H9 (cell line): ENCODE data around the gene ZBTB17. TPM values are rescaled to one million over a fixed set of nuclear protein-coding genes. Genes with fewer than 3 reads are reported as not detected.

ENCODE experiments used
- DNase-seq: peaks from one replicate; pipeline ENCODE4 v3.0.0-alpha.2; 2017
- H2AFZ ChIP-seq: one replicate; pipeline ENCODE4 v1.6.1; 2013; ENCODE audit warnings: mild to moderate bottlenecking, low read length, control low read depth, moderate library complexity
- H2AK5ac ChIP-seq: 2 replicates; pipeline ENCODE4 v1.6.1; 2013; ENCODE audit warnings: low read length, control low read depth, mixed read lengths; ENCODE audit not compliant: insufficient read length
- H2BK120ac ChIP-seq: one replicate; pipeline ENCODE4 v1.6.1; 2013; ENCODE audit warnings: low read depth, mild to moderate bottlenecking, low read length, control low read depth, inconsistent platforms; ENCODE audit not compliant: poor library complexity, severe bottlenecking
- H2BK12ac ChIP-seq: 2 replicates; pipeline ENCODE4 v1.6.1; 2013; ENCODE audit warnings: low read length, control low read depth, mixed read lengths, low read depth; ENCODE audit not compliant: insufficient read length
- H2BK15ac ChIP-seq: 2 replicates; pipeline ENCODE4 v1.6.1; 2013; ENCODE audit warnings: low read depth, low read length, control low read depth
- H2BK20ac ChIP-seq: one replicate; pipeline ENCODE4 v1.6.1; 2013; ENCODE audit warnings: low read depth, mild to moderate bottlenecking, low read length, control low read depth, inconsistent platforms; ENCODE audit not compliant: poor library complexity, severe bottlenecking
- H2BK5ac ChIP-seq: 2 replicates; pipeline ENCODE4 v1.6.1; 2013; ENCODE audit warnings: low read length, control low read depth, mixed read lengths; ENCODE audit not compliant: insufficient read length
- H3K14ac ChIP-seq: 2 replicates; pipeline ENCODE4 v1.6.1; 2013; ENCODE audit warnings: low read length, control low read depth; ENCODE audit not compliant: insufficient read depth
- H3K18ac ChIP-seq: 2 replicates; pipeline ENCODE4 v1.6.1; 2013; ENCODE audit warnings: low read depth, mild to moderate bottlenecking, mixed read lengths, low read length, control low read depth; ENCODE audit not compliant: insufficient read length
- H3K23ac ChIP-seq: 2 replicates; pipeline ENCODE4 v1.6.1; 2013; ENCODE audit warnings: low read length, control low read depth, mixed read lengths, low read depth; ENCODE audit not compliant: insufficient read length
- H3K23me2 ChIP-seq: 2 replicates; pipeline ENCODE4 v1.6.1; 2013; ENCODE audit warnings: low read depth, mild to moderate bottlenecking, mixed read lengths, low read length, control low read depth; ENCODE audit not compliant: insufficient read length, poor library complexity, severe bottlenecking
- H3K27ac ChIP-seq: 2 replicates; pipeline ENCODE4 v1.5.1; 2013; ENCODE audit warnings: low read length, control low read depth, mixed read lengths, low read depth; ENCODE audit not compliant: insufficient read length
- H3K27me3 ChIP-seq: 2 replicates; pipeline ENCODE4 v1.6.1; 2013; ENCODE audit warnings: low read length, control low read depth, inconsistent platforms; ENCODE audit not compliant: insufficient read depth
- H3K4ac ChIP-seq: 2 replicates; pipeline ENCODE4 v1.6.1; 2013; ENCODE audit warnings: low read depth, mild to moderate bottlenecking, control low read depth, inconsistent platforms, low read length, moderate library complexity
- H3K4me1 ChIP-seq: 2 replicates; pipeline ENCODE4 v1.6.1; 2013; ENCODE audit warnings: low read length, control low read depth, inconsistent platforms; ENCODE audit not compliant: insufficient read depth
- H3K4me2 ChIP-seq: 2 replicates; pipeline ENCODE4 v1.6.1; 2013; ENCODE audit warnings: low read length, control low read depth, mixed read lengths; ENCODE audit not compliant: insufficient read length, insufficient read depth
- H3K56ac ChIP-seq: 2 replicates; pipeline ENCODE4 v1.6.1; 2013; ENCODE audit warnings: low read depth, mild to moderate bottlenecking, mixed read lengths, low read length, control low read depth; ENCODE audit not compliant: insufficient read length
- H3K79me1 ChIP-seq: 2 replicates; pipeline ENCODE4 v1.6.1; 2013; ENCODE audit warnings: low read depth, mild to moderate bottlenecking, moderate library complexity, low read length, control low read depth, inconsistent platforms; ENCODE audit not compliant: insufficient read depth, poor library complexity, severe bottlenecking
- H3K79me2 ChIP-seq: 2 replicates; pipeline ENCODE4 v1.6.1; 2013; ENCODE audit warnings: low read length, control low read depth, inconsistent platforms; ENCODE audit not compliant: insufficient read depth
- H3K9ac ChIP-seq: 2 replicates; pipeline ENCODE4 v1.6.1; 2013; ENCODE audit warnings: low read length, control low read depth, mixed read lengths; ENCODE audit not compliant: insufficient read length; ENCODE audit errors: extremely low read depth
- H3K9me3 ChIP-seq: one replicate; pipeline ENCODE4 v1.6.1; 2013; ENCODE audit warnings: low read depth, low read length, inconsistent platforms; ENCODE audit not compliant: control insufficient read depth
- H3T11ph ChIP-seq: one replicate; pipeline ENCODE4 v1.6.1; 2013; ENCODE audit warnings: mild to moderate bottlenecking, low read length, control low read depth, inconsistent platforms
- H4K20me1 ChIP-seq: one replicate; pipeline ENCODE4 v1.6.1; 2013; ENCODE audit not compliant: control insufficient read depth, insufficient read length, insufficient read depth
- H4K5ac ChIP-seq: 2 replicates; pipeline ENCODE4 v1.6.1; 2013; ENCODE audit warnings: low read depth, mild to moderate bottlenecking, mixed read lengths, low read length, control low read depth; ENCODE audit not compliant: insufficient read length
- H4K8ac ChIP-seq: replicated peaks from 2 replicates; pipeline ENCODE4 v1.6.1; 2013; ENCODE audit warnings: low read length, control low read depth, mixed read lengths, low read depth; ENCODE audit not compliant: insufficient read length
- H4K91ac ChIP-seq: 2 replicates; pipeline ENCODE4 v1.6.1; 2013; ENCODE audit warnings: low read depth, mild to moderate bottlenecking, moderate library complexity, mixed read lengths, low read length, control low read depth; ENCODE audit not compliant: insufficient read length
- H3K27ac Mint-ChIP-seq, 3 experiments: 2 replicates in 2 of 3; 3 replicates in 1 of 3; pipeline ENCODE4 v1.8.0; 2020 to 2021; ENCODE audit warnings: mixed read lengths in 3 of 3, mild to moderate bottlenecking in 1 of 3, moderate library complexity in 1 of 3
- H3K27me3 Mint-ChIP-seq: 2 replicates; pipeline ENCODE4 v1.8.0; 2021; ENCODE audit warnings: low read depth, mild to moderate bottlenecking, moderate library complexity, mixed read lengths
- H3K36me3 Mint-ChIP-seq, 3 experiments: 2 replicates in 2 of 3; 3 replicates in 1 of 3; pipeline ENCODE4 v1.8.0; 2020 to 2021; ENCODE audit warnings: low read depth in 3 of 3, mixed read lengths in 3 of 3; ENCODE audit not compliant: insufficient read depth in 1 of 3
- H3K4me1 Mint-ChIP-seq, 2 experiments: 2 replicates each; pipeline ENCODE4 v1.8.0; 2020; ENCODE audit warnings: mixed read lengths in 2 of 2
- H3K4me3 Mint-ChIP-seq, 2 experiments: 2 replicates in 1 of 2; 3 replicates in 1 of 2; pipeline ENCODE4 v1.8.0; 2020 to 2021; ENCODE audit warnings: mild to moderate bottlenecking in 2 of 2, mixed read lengths in 2 of 2, moderate library complexity in 1 of 2
- H3K9me3 Mint-ChIP-seq, 2 experiments: 2 replicates in 1 of 2; 3 replicates in 1 of 2; pipeline ENCODE4 v1.8.0; 2020; ENCODE audit warnings: mild to moderate bottlenecking in 2 of 2, mixed read lengths in 2 of 2, moderate library complexity in 1 of 2
- WGBS: extraction: QIAGEN DNeasy Blood & Tissue Kit; methylation state at CpG from one replicate; pipeline ENCODE4 v1.1.7; 2013; ENCODE audit warnings: missing lambda C conversion rate, low lambda C conversion rate, mixed read lengths; ENCODE audit not compliant: insufficient read length; ENCODE audit errors: extremely low coverage; 5-methylcytosine and 5-hydroxymethylcytosine counted together
- total RNA-seq: library from RNA; stranded (reverse); gene quantifications from 2 replicates; pipeline ENCODE4 v1.2.1, GENCODE V29; 2021
- TF ChIP-seq, protein P1 (sequence below): fragments of 200-600 bp; sonication (generic); conservative IDR thresholded peaks from 3 replicates; pipeline ENCODE4 v1.8.0; 2021; ENCODE audit warnings: antibody characterized with exemption, mild to moderate bottlenecking

Gene ZBTB17
- total RNA-seq, 1 experiment from 2014 or later, result 16.5 TPM

DNA sequence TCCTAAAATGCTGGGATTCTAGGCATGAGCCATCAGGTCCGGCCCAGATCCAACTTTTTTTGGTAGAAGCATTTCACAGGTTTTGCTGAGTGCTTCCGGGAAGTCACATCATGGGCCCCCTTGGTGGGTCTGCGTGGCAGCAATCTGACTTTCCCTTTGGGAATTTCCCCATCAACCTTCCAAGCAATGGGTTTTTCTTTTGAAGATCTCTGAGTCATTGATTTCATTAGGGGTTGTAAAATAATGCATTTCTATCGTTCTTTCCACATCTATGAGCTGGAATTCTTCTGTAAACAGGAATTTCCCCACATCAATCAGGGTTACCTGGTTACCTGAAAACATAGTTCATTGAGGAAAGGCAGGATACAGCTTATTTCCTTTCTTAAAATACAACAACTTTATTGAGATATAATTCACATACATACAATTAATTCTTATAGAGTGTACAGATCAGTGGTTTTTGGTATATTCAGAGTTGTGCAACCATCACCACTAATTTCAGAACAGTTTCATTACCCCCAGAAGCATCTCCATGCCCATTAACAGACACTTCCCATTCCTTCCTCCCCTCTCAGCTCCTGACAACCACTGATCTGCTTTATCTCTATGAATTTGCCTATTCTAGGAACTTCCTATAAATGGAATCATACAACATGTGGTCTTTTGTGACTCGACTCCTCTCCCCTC is 9.9 kb upstream of the ZBTB17 start:
- no peaks in the 10 kb centered on the region for H3K79me2 ChIP-seq
- no peak overlapping the region for H3K4me3 Mint-ChIP-seq

More for the DNA sequence above, 9.9 kb upstream of the ZBTB17 start:
- no peaks in the 10 kb centered on the region for H3K27me3 ChIP-seq
- H3K23me2 ChIP-seq, result no peaks in the 10 kb centered on the region
- H3K9me3 Mint-ChIP-seq, result peaks cover 0 to 6% of the 10 kb centered on the region in 2 experiments; a peak in 1 of 5 replicates
- no peak overlapping the region for H3K27ac Mint-ChIP-seq
- no peak overlapping the region for H3K27ac ChIP-seq
- H3K27me3 Mint-ChIP-seq, result peaks cover 34% of the 10 kb centered on the region
- no peak for DNase-seq
- H2AFZ ChIP-seq, result no peak overlapping the region
- no peak overlapping the region for H2BK120ac ChIP-seq
- no peak overlapping the region for H3K18ac ChIP-seq
- no peak overlapping the region for H2BK15ac ChIP-seq
- H3K9ac ChIP-seq, result no peak overlapping the region
- no peak overlapping the region for H3K56ac ChIP-seq
- no peaks in the 10 kb centered on the region for H3K79me1 ChIP-seq
- no peaks in the 10 kb centered on the region for H3K4me1 Mint-ChIP-seq
- H2BK5ac ChIP-seq, result no peak overlapping the region
- H2BK12ac ChIP-seq, result no peak overlapping the region
- TF ChIP-seq, protein P1, sequence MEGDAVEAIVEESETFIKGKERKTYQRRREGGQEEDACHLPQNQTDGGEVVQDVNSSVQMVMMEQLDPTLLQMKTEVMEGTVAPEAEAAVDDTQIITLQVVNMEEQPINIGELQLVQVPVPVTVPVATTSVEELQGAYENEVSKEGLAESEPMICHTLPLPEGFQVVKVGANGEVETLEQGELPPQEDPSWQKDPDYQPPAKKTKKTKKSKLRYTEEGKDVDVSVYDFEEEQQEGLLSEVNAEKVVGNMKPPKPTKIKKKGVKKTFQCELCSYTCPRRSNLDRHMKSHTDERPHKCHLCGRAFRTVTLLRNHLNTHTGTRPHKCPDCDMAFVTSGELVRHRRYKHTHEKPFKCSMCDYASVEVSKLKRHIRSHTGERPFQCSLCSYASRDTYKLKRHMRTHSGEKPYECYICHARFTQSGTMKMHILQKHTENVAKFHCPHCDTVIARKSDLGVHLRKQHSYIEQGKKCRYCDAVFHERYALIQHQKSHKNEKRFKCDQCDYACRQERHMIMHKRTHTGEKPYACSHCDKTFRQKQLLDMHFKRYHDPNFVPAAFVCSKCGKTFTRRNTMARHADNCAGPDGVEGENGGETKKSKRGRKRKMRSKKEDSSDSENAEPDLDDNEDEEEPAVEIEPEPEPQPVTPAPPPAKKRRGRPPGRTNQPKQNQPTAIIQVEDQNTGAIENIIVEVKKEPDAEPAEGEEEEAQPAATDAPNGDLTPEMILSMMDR, result no peak
- no peak overlapping the region for H2BK20ac ChIP-seq
- H4K8ac ChIP-seq, result no peak overlapping the region
- H3K14ac ChIP-seq, result no peak overlapping the region
- no peak overlapping the region for H3K23ac ChIP-seq
- no peak overlapping the region for H4K91ac ChIP-seq
- no peaks in the 10 kb centered on the region for H3K9me3 ChIP-seq
- no peaks in the 10 kb centered on the region for H3K36me3 Mint-ChIP-seq
- no peak overlapping the region for H3T11ph ChIP-seq
- no peak overlapping the region for H3K4ac ChIP-seq
- H3K4me1 ChIP-seq, result no peaks in the 10 kb centered on the region
- no CpG with 5 or more reads among the region's 5 CpGs for WGBS
- H2AK5ac ChIP-seq, result no peak overlapping the region
- H3K4me2 ChIP-seq, result no peak overlapping the region
- H4K5ac ChIP-seq, result no peak overlapping the region
- no peaks in the 10 kb centered on the region for H4K20me1 ChIP-seq
